SK-N-SH (cell line): ENCODE data around the gene ORC4. TPM values are rescaled to one million over a fixed set of nuclear protein-coding genes. Genes with fewer than 3 reads are reported as not detected.

Experiments used
- CTCF ChIA-PET: fragments of 300-600, 350-600 bp; formaldehyde crosslinking; extraction: SDS; loops from one replicate; lab custom pipeline; 2021; lab: Yijun Ruan, JAX
- POLR2A ChIA-PET: fragments of 350-600 bp; sonication (Branson Sonifier 250); formaldehyde crosslinking; extraction: SDS; loops from one replicate; lab custom pipeline; 2020; ENCODE audit warnings: antibody characterized with exemption, inconsistent platforms; lab: Yijun Ruan, JAX
- DNase-seq: peaks from one replicate; pipeline ENCODE4 v3.0.0; 2012
- H2AFZ ChIP-seq: fragments of 200-600 bp; sonication (generic); 2 replicates; pipeline ENCODE4 v1.8.1; 2016; ENCODE audit warnings: antibody characterized with exemption, mild to moderate bottlenecking, low read depth
- H3F3A ChIP-seq: fragments of 200-600 bp; sonication (generic); replicated peaks from 2 replicates; pipeline ENCODE3; 2016; ENCODE audit warnings: antibody characterized with exemption, mild to moderate bottlenecking; ENCODE audit not compliant: insufficient read depth
- H3K27ac ChIP-seq, 2 experiments: fragments of 200-500 bp in 1 of 2; fragments of 200-600 bp in 1 of 2; sonication (Bioruptor generic) in 1 of 2; sonication (generic), shearing (Covaris generic) in 1 of 2; 2 replicates each; pipeline versions ENCODE4 v1.5.1 to v1.6.1; 2014 to 2016; ENCODE audit warnings: low read depth in 2 of 2, inconsistent platforms in 1 of 2, low read length in 1 of 2, mild to moderate bottlenecking in 1 of 2, mixed read lengths in 1 of 2
- H3K27me3 ChIP-seq: fragments of 200-600 bp; sonication (generic), shearing (Covaris generic); 2 replicates; pipeline ENCODE4 v1.6.1; 2016; ENCODE audit warnings: mixed run types; ENCODE audit not compliant: insufficient read depth
- H3K36me3 ChIP-seq, 2 experiments: fragments of 200-500 bp in 1 of 2; fragments of 200-600 bp in 1 of 2; sonication (Bioruptor generic) in 1 of 2; sonication (generic) in 1 of 2; replicated peaks in 1 of 2; 2 replicates each; pipeline versions ENCODE3 to v1.5.1; 2014 to 2016; ENCODE audit warnings: low read length in 1 of 2, mild to moderate bottlenecking in 1 of 2; ENCODE audit not compliant: insufficient read depth in 2 of 2, control insufficient read depth in 1 of 2
- H3K4me1 ChIP-seq, 2 experiments: fragments of 200-500 bp in 1 of 2; fragments of 200-600 bp in 1 of 2; sonication (Bioruptor generic) in 1 of 2; sonication (generic), shearing (Covaris generic) in 1 of 2; 2 replicates each; pipeline versions ENCODE4 v1.5.1 to v1.6.1; 2014 to 2016; ENCODE audit warnings: low read depth in 1 of 2, low read length in 1 of 2, mixed run types in 1 of 2; ENCODE audit not compliant: insufficient read depth in 2 of 2, control insufficient read depth in 1 of 2
- H3K4me2 ChIP-seq: fragments of 200-600 bp; sonication (generic), shearing (Covaris generic); 2 replicates; pipeline ENCODE4 v1.6.1; 2017; ENCODE audit warnings: mixed run types
- H3K4me3 ChIP-seq, 2 experiments: fragments of 200-500 bp in 1 of 2; fragments of 200-600 bp in 1 of 2; sonication (Bioruptor generic) in 1 of 2; sonication (generic), shearing (Covaris generic) in 1 of 2; 2 replicates each; pipeline versions ENCODE4 v1.5.1 to v1.8.1; 2014 to 2016; ENCODE audit warnings: low read depth in 2 of 2, inconsistent platforms in 1 of 2, low read length in 1 of 2, mild to moderate bottlenecking in 1 of 2, mixed read lengths in 1 of 2, moderate library complexity in 1 of 2
- H3K79me2 ChIP-seq: fragments of 200-600 bp; sonication (generic); 2 replicates; pipeline ENCODE4 v1.8.1; 2017; ENCODE audit warnings: mild to moderate bottlenecking; ENCODE audit not compliant: insufficient read depth
- H3K9ac ChIP-seq: fragments of 200-600 bp; sonication (generic); 2 replicates; pipeline ENCODE4 v1.6.1; 2017; ENCODE audit warnings: mixed run types
- H3K9me2 ChIP-seq: fragments of 200-600 bp; sonication (generic); 2 replicates; pipeline ENCODE4 v1.6.1; 2017; ENCODE audit warnings: mixed run types
- H3K9me3 ChIP-seq: fragments of 200-600 bp; sonication (generic); 2 replicates; pipeline ENCODE4 v1.6.1; 2017; ENCODE audit warnings: mixed run types, mild to moderate bottlenecking, moderate library complexity
- H4K20me1 ChIP-seq: fragments of 200-600 bp; sonication (generic); 2 replicates; pipeline ENCODE4 v1.6.1; 2017; ENCODE audit warnings: mild to moderate bottlenecking, mixed run types; ENCODE audit not compliant: insufficient read depth
- CHD2 ChIP-seq: fragments of 150-350 bp; IDR thresholded peaks from 2 replicates; pipeline ENCODE4 v1.6.1; 2018; ENCODE audit warnings: low read length; ENCODE audit not compliant: partially characterized antibody
- CTCF ChIP-seq: fragments of 200-600 bp; sonication (generic); IDR thresholded peaks from 2 replicates; pipeline ENCODE4 v1.6.1; 2017; ENCODE audit warnings: antibody characterized with exemption, mild to moderate bottlenecking, moderate library complexity
- ELF1 ChIP-seq: IDR thresholded peaks from 2 replicates; pipeline ENCODE4 v1.4.0; 2012
- EP300 ChIP-seq, 2 experiments: IDR thresholded peaks; 2 replicates each; pipeline versions ENCODE4 v1.4.0 to v1.6.1; 2012; ENCODE audit warnings: borderline replicate concordance in 1 of 2, low read depth in 1 of 2, low read length in 1 of 2
- EZH2phosphoT487 ChIP-seq: fragments of 200-600 bp; sonication (generic); IDR thresholded peaks from 2 replicates; pipeline ENCODE4 v1.6.1; 2017; ENCODE audit warnings: low read depth, mixed run types, mild to moderate bottlenecking, antibody characterized with exemption, moderate library complexity, borderline replicate concordance
- FOXM1 ChIP-seq: IDR thresholded peaks from 2 replicates; pipeline ENCODE4 v1.4.0; 2012; ENCODE audit warnings: low read depth, mild to moderate bottlenecking
- GATA2 ChIP-seq: sonication (generic); formaldehyde crosslinking; IDR thresholded peaks from 2 replicates; pipeline ENCODE4 v1.5.0; 2020; ENCODE audit warnings: mild to moderate bottlenecking, missing genetic modification reagents
- IRF3 ChIP-seq: fragments of 150-350 bp; IDR thresholded peaks from 2 replicates; pipeline ENCODE4 v1.6.1; 2016; ENCODE audit warnings: mild to moderate bottlenecking, low read depth, low read length
- JUND ChIP-seq: IDR thresholded peaks from 2 replicates; pipeline ENCODE4 v1.4.0; 2012
- MAX ChIP-seq: IDR thresholded peaks from 2 replicates; pipeline ENCODE4 v1.4.0; 2012; ENCODE audit warnings: low read depth
- RAD21 ChIP-seq: IDR thresholded peaks from 2 replicates; pipeline ENCODE4 v1.6.1; 2012; ENCODE audit warnings: mild to moderate bottlenecking, low read length
- REST ChIP-seq: IDR thresholded peaks from 2 replicates; pipeline ENCODE4 v1.6.1; 2012; ENCODE audit warnings: mild to moderate bottlenecking, low read depth, low read length, moderate library complexity
- RFX5 ChIP-seq: IDR thresholded peaks from 2 replicates; pipeline ENCODE4 v1.6.1; 2012; ENCODE audit warnings: mild to moderate bottlenecking, improper control_type of control experiment, low read length
- SMC3 ChIP-seq: IDR thresholded peaks from 2 replicates; pipeline ENCODE4 v1.6.1; 2012; ENCODE audit warnings: low read depth, low read length, improper control_type of control experiment
- TAF1 ChIP-seq: IDR thresholded peaks from 2 replicates; pipeline ENCODE4 v1.6.1; 2012; ENCODE audit warnings: low read depth, mild to moderate bottlenecking, low read length, moderate library complexity, borderline replicate concordance
- USF1 ChIP-seq: IDR thresholded peaks from 2 replicates; pipeline ENCODE4 v1.4.0; 2012; ENCODE audit warnings: low read depth, borderline replicate concordance
- YY1 ChIP-seq: IDR thresholded peaks from 2 replicates; pipeline ENCODE4 v1.4.0; 2012; ENCODE audit warnings: low read depth, mild to moderate bottlenecking
- ZBTB33 ChIP-seq: IDR thresholded peaks from 2 replicates; pipeline ENCODE4 v1.4.0; 2012; ENCODE audit warnings: low read depth, borderline replicate concordance
- WGBS: methylation state at CpG from one replicate; pipeline ENCODE4 v1.1.6; 2017; ENCODE audit warnings: low lambda C conversion rate; 5-methylcytosine and 5-hydroxymethylcytosine counted together
- polyA plus RNA-seq, 3 experiments: library from polyadenylated mRNA; depleted of rRNA; stranded (reverse); fragments of >200 nt; gene quantifications; 2 replicates each; pipeline ENCODE4 v1.2.3, GENCODE V29; 2012

The ORC4 gene
- polyA plus RNA-seq, 1 of the 3 experiments (the other 2 are of a cell fraction) = 15.2 TPM

GRCh38 chr2:148039783-148040182 is 19.2 kb upstream of the ORC4 start:
- H3K4me3 ChIP-seq = no peak overlapping the region
- H2AFZ ChIP-seq = no peak overlapping the region
- H3K27ac ChIP-seq = no peak overlapping the region
- DNase-seq = no peak
- H3K79me2 ChIP-seq = peaks cover 14% of the 10 kb centered on the region
- H3F3A ChIP-seq = no peaks in the 10 kb centered on the region
- 95% methylated on average over 1 of the region's 1 CpG for WGBS
- H3K4me2 ChIP-seq = no peak overlapping the region
- H3K36me3 ChIP-seq = peaks cover 5 to 8% of the 10 kb centered on the region in 2 experiments
- no peaks in the 10 kb centered on the region for H4K20me1 ChIP-seq
- no peak for TF ChIP-seq FOXM1
- TF ChIP-seq MAX = no peak
- no peak for TF ChIP-seq SMC3
- TF ChIP-seq YY1 = no peak
- TF ChIP-seq GATA2 (CRISPR knock-in tag) = no peak
- TF ChIP-seq ELF1 = no peak
- no peak for TF ChIP-seq EP300 (IDR thresholded peaks at IDR 0.05; ENCODE audit: borderline replicate concordance in 1 of 2, low read depth in 1 of 2, low read length in 1 of 2)
- TF ChIP-seq EZH2phosphoT487 = no peak
- TF ChIP-seq CHD2 = no peak
- no peak for TF ChIP-seq USF1
- no peak for TF ChIP-seq IRF3
- no peaks in the 10 kb centered on the region for H3K27me3 ChIP-seq
- H3K9me3 ChIP-seq = no peaks in the 10 kb centered on the region
- POLR2A ChIA-PET = no interaction called here
- no peaks in the 10 kb centered on the region for H3K9me2 ChIP-seq
- CTCF ChIA-PET = no interaction called here
- no peaks in the 10 kb centered on the region; a peak in 1 of 4 replicates for H3K4me1 ChIP-seq
- no peak overlapping the region for H3K9ac ChIP-seq

GRCh38 chr2:148032215-148032614 is 11.7 kb upstream of the ORC4 start:
- Histone ChIP-seq H3K9ac (no peak overlapping the region), H3K9me3 (no peaks in the 10 kb centered on the region), H3K4me3 (no peak overlapping the region), H4K20me1 (no peaks in the 10 kb centered on the region; the same call in 1 of the 2 replicates), H3F3A (no peaks in the 10 kb centered on the region), H3K79me2 (peaks cover 50% of the 10 kb centered on the region), H3K4me2 (no peak overlapping the region), H3K27ac (no peak overlapping the region), H3K9me2 (no peaks in the 10 kb centered on the region), H3K27me3 (no peaks in the 10 kb centered on the region), H2AFZ (no peak overlapping the region), H3K36me3 (no peaks in the 10 kb centered on the region), H3K4me1 (no peaks in the 10 kb centered on the region; a peak in 2 of 4 replicates)
- POLR2A ChIA-PET = no interaction called here
- DNase-seq = no peak
- CTCF ChIA-PET = no interaction called here
- 90% methylated on average over 4 of the region's 4 CpGs for WGBS
- TF ChIP-seq CTCF = no peak
- no peak for TF ChIP-seq CHD2
- TF ChIP-seq ZBTB33 = no peak
- no peak for TF ChIP-seq RAD21
- TF ChIP-seq REST = no peak
- no peak for TF ChIP-seq RFX5
- no peak for TF ChIP-seq TAF1
- no peak for TF ChIP-seq IRF3
- no peak for TF ChIP-seq JUND
